ENCODE data around the gene RASGEF1C. TPM values are rescaled to one million over a fixed set of nuclear protein-coding genes. Genes with fewer than 3 reads are reported as not detected.

Gene RASGEF1C
- total RNA-seq, 1 experiment from 2014 or later, result not detected

DNA sequence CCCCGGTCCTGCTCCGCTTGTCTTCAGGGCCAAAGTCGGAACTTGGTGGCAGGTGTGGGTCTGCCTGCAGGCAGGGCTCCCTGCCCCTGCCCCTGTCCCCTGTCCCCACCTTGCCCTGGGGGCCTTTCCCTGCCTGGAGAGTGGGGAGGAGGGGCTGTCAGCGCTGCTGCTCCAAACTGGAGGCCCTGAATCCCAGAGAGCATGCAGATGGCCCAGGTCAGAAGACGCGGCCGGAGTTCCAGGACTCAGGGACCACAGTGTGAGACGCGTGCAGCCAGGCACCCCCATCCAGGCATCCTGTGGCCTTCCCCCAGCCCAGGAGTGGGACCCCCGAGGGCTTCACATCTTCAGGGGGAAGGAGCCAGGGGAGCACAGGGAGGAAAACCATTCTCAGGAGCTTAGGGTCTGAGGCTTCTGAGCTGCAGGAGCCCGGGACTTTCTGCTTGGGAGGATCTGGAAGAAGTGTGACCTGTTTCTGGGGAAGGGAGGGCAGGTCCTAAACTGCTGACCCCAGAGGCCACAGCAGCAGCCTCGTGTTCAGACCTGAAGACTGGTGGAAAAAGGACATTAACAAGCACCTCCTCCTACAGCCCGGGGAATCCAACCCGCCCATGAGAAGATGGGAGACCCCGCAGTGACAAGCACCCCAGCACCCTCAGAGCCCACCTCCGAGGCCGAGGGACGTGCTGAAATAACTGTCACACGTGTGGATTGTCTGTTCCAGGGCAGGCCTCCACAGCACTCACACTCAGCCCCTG lies 38.0 kb downstream of the RASGEF1C start:
- H3K27ac ChIP-seq, result no peak overlapping the region
- H3K9me3 ChIP-seq (replicated peaks), result no peaks in the 10 kb centered on the region
- no peak for DNase-seq (ENCODE audit: low read depth in 1 of 2, low spot score in 2 of 2)
- H3K27me3 ChIP-seq (replicated peaks), result no peaks in the 10 kb centered on the region
- H3K4me1 ChIP-seq (replicated peaks), result 0 out of 2 replicates have a peak, but pooled peaks cover 4% of the 10 kb centered on the region
- H3K36me3 ChIP-seq, result no peaks in the 10 kb centered on the region
- no peak overlapping the region for H3K4me3 ChIP-seq

GRCh38 chr5:180170106-180170809 lies 38.8 kb downstream of the RASGEF1C start:
- Histone ChIP-seq H3K27me3 (replicated peaks) (no peaks in the 10 kb centered on the region), H3K4me3 (no peak overlapping the region), H3K27ac (no peak overlapping the region), H3K4me1 (replicated peaks) (0 out of 2 replicates have a peak, but pooled peaks cover 4% of the 10 kb centered on the region), H3K9me3 (replicated peaks) (no peaks in the 10 kb centered on the region), H3K36me3 (no peaks in the 10 kb centered on the region)
- no peak for DNase-seq (ENCODE audit: low read depth in 1 of 2, low spot score in 2 of 2)

- no peak overlapping the region for H3K27ac ChIP-seq
- no peaks in the 10 kb centered on the region for H3K27me3 ChIP-seq (replicated peaks)
- no peak overlapping the region for H3K4me3 ChIP-seq
- no peak for DNase-seq (ENCODE audit: low read depth in 1 of 2, low spot score in 2 of 2)
- H3K9me3 ChIP-seq (replicated peaks), result no peaks in the 10 kb centered on the region
- H3K4me1 ChIP-seq (replicated peaks), result 0 out of 2 replicates have a peak, but pooled peaks cover 4% of the 10 kb centered on the region
- H3K36me3 ChIP-seq, result no peaks in the 10 kb centered on the region
These were observed 39.5 kb downstream of the RASGEF1C start for GRCh38 chr5:180169248-180170105.

DNA sequence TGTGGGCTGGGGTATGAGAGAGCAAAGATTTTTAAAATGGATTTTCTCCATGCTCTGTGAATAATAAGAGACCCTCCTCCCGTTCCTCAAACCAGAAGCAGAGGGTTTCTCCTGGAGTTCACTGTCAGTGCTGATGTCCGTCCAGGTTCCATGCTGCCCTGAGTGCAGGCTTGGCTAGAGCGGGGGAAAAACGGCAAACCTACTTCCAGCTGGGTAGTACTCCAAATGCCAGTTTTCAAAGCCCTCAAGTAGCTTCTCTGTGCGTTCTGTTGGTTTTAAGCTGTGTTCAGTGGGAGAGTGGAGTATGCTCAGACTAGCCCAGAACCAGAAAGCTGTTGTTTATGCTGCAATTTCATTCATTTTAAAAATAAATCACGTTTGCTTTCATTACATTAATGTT lies 40.3 kb downstream of the RASGEF1C start:
- Histone ChIP-seq H3K27ac (no peak overlapping the region), H3K36me3 (no peaks in the 10 kb centered on the region), H3K27me3 (replicated peaks) (no peaks in the 10 kb centered on the region), H3K4me3 (no peak overlapping the region), H3K4me1 (replicated peaks) (no peaks in the 10 kb centered on the region), H3K9me3 (replicated peaks) (no peaks in the 10 kb centered on the region)
- no peak for DNase-seq (ENCODE audit: low read depth in 1 of 2, low spot score in 2 of 2)

DNA sequence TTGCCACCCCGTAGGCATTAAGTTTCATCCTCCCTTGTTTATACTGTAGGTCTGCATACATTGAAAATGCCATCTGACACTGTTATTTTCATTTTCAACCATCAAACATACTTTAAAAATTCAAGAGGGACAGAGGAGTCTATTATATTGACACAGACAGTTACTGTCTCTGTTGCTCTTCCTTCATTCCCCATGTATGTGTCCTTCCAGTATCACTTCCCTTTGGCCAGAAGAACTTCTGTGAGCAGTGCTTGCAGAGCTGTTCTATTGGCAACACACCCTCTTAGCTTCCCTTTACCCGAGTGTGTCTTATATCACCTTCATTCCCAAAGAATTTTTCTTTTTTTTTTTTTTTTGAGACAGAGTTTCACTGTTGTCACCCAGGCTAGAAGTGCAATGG lies 42.8 kb downstream of the RASGEF1C start:
- H3K36me3 ChIP-seq, result no peaks in the 10 kb centered on the region
- no peak overlapping the region for H3K4me3 ChIP-seq
- H3K27ac ChIP-seq, result no peak overlapping the region
- no peak for DNase-seq (ENCODE audit: low read depth in 1 of 2, low spot score in 2 of 2)
- no peaks in the 10 kb centered on the region for H3K9me3 ChIP-seq (replicated peaks)
- H3K4me1 ChIP-seq (replicated peaks), result no peaks in the 10 kb centered on the region
- no peaks in the 10 kb centered on the region for H3K27me3 ChIP-seq (replicated peaks)

DNA sequence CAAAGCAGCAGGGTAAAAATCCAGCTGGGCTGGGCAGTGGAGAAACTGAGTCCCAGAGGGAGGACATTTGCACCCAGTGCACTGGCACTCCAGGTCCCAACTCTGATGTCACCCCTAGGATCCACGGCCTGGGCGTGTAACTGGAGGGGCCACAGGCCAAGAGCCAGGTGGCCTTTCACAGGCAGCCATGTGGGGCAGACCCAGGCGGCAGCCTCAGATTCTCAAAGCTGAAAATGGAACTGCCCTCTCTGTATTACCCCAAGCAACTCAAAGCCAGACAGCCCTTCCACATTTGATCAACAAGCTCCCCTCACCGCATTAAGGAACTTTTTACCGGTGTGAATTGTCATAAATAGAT lies 46.7 kb downstream of the RASGEF1C start:
- Histone ChIP-seq H3K36me3 (no peaks in the 10 kb centered on the region), H3K4me1 (replicated peaks) (no peaks in the 10 kb centered on the region), H3K9me3 (replicated peaks) (no peaks in the 10 kb centered on the region), H3K27ac (no peak overlapping the region), H3K27me3 (replicated peaks) (no peaks in the 10 kb centered on the region), H3K4me3 (no peak overlapping the region)
- DNase-seq (ENCODE audit: low read depth in 1 of 2, low spot score in 2 of 2), result no peak

DNA sequence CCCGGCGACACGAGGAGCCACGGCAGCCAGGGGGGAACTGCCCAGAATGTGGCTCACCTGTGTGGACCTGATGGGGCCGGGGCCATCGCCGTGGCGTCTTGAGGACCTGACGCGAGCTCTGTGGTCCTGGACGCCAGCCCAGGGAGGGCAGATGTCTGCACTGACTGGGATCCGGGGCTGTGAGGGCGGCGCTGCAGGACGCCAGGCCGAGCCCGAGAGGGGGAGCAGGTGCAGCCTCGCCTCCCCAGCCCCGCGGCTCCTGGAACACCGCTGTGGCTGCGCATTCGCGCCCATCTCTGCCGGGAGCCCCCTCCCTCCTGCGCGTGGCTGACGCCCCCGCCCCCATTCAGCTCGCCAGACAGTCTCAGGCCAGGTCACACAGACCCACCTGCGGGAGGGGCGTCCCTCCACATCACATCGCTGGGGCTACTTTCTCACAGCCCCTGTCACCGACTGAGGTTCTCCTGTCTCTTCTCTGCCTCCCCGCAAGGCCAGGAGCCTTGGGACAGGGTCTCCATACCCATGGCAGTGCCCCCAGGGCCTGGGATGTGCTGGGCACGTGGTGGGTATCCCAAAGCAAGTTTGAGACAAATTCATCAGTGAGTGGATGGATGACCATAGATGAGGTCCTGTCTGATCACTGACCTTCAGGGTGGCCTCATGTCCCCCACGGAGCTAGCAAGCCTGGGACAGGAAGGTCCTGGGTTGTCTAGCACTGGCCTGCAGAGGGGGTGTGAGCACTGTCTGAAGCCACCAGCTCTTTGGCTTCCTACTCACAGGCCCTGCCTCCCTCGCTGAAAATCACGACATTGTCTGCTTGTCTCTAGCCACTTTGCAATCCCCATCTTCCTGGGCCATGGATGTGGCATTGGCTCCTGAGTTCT lies 47.3 kb downstream of the RASGEF1C start:
- Histone ChIP-seq H3K36me3 (no peaks in the 10 kb centered on the region), H3K4me1 (replicated peaks) (no peaks in the 10 kb centered on the region), H3K4me3 (no peak overlapping the region), H3K27ac (no peak overlapping the region), H3K27me3 (replicated peaks) (no peaks in the 10 kb centered on the region), H3K9me3 (replicated peaks) (no peaks in the 10 kb centered on the region)
- peak in 1 of 2 experiments; percentile 49 for DNase-seq (ENCODE audit: low read depth in 1 of 2, low spot score in 2 of 2)

- Histone ChIP-seq H3K4me1 (replicated peaks) (no peaks in the 10 kb centered on the region), H3K27ac (no peak overlapping the region), H3K4me3 (no peak overlapping the region)
These were observed 48.2 kb downstream of the RASGEF1C start for GRCh38 chr5:180160789-180161188.

DNA sequence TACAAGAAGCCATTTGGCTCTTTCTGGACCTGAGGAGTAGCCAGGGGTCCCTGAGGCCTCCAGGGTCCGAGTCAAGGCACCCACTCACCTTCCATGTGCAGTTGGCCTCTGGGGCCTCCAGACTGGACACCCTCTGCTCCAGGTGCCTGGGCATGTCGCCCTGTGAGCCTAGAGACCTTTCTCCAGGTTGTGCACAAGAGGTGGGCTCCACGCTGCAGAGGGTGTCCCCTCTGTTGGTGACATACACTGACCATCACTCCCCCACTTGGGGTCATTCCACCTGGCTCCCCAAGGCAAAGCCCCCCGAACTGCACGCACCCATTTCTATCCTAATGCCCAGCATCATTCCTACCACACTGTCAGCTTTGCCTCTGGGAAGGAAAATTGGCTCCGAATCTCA lies 48.8 kb downstream of the RASGEF1C start:
- Histone ChIP-seq H3K4me3 (no peak overlapping the region), H3K9me3 (replicated peaks) (no peaks in the 10 kb centered on the region), H3K27me3 (replicated peaks) (no peaks in the 10 kb centered on the region), H3K27ac (no peak overlapping the region), H3K4me1 (replicated peaks) (no peaks in the 10 kb centered on the region), H3K36me3 (no peaks in the 10 kb centered on the region)
- DNase-seq (ENCODE audit: low read depth in 1 of 2, low spot score in 2 of 2), result no peak

More at GRCh38 chr5:180160789-180161188, 48.2 kb downstream of the RASGEF1C start:
- Histone ChIP-seq H3K9me3 (replicated peaks) (no peaks in the 10 kb centered on the region), H3K36me3 (no peaks in the 10 kb centered on the region), H3K27me3 (replicated peaks) (no peaks in the 10 kb centered on the region)
- DNase-seq (ENCODE audit: low read depth in 1 of 2, low spot score in 2 of 2), result no peak

GRCh38 chr5:180159756-180160155 lies 49.3 kb downstream of the RASGEF1C start:
- H3K4me3 ChIP-seq, result no peak overlapping the region
- H3K4me1 ChIP-seq (replicated peaks), result no peaks in the 10 kb centered on the region
- no peaks in the 10 kb centered on the region for H3K27me3 ChIP-seq (replicated peaks)
- H3K36me3 ChIP-seq, result no peaks in the 10 kb centered on the region
- H3K27ac ChIP-seq, result no peak overlapping the region
- no peaks in the 10 kb centered on the region for H3K9me3 ChIP-seq (replicated peaks)
- no peak for DNase-seq (ENCODE audit: low read depth in 1 of 2, low spot score in 2 of 2)

- Histone ChIP-seq H3K27me3 (replicated peaks) (no peaks in the 10 kb centered on the region), H3K4me3 (no peak overlapping the region)
These were observed 51.1 kb downstream of the RASGEF1C start for GRCh38 chr5:180157866-180158265.

DNA sequence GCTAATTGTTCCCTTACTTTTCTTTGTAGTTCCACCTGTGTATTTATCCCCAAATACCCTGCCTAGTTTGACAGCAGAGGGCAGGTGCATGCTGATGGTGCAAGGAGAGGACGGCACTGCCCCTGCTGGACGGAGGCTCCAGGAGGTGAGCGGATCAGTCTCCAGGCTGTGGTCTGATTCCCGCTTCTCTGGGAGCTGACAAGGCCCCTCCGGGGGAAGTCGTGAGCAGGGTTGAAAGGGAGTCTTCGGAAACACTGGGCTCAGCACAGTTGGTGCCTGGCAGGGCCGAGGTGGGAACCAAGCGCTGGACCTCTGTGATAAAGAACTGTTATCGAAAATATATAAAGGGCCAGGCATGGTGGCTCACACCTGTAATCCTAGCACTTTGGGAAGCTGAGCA lies 52.9 kb downstream of the RASGEF1C start:
- DNase-seq (ENCODE audit: low read depth in 1 of 2, low spot score in 2 of 2), result peak in 1 of 2 experiments; percentile 33
- Histone ChIP-seq H3K27ac (no peak overlapping the region), H3K9me3 (replicated peaks) (no peaks in the 10 kb centered on the region), H3K27me3 (replicated peaks) (no peaks in the 10 kb centered on the region), H3K4me3 (no peak overlapping the region), H3K4me1 (replicated peaks) (no peaks in the 10 kb centered on the region), H3K36me3 (no peaks in the 10 kb centered on the region)

More at GRCh38 chr5:180157866-180158265, 51.1 kb downstream of the RASGEF1C start:
- H3K9me3 ChIP-seq (replicated peaks), result no peaks in the 10 kb centered on the region
- no peaks in the 10 kb centered on the region for H3K36me3 ChIP-seq
- no peak for DNase-seq (ENCODE audit: low read depth in 1 of 2, low spot score in 2 of 2)
- H3K27ac ChIP-seq, result no peak overlapping the region
- no peaks in the 10 kb centered on the region for H3K4me1 ChIP-seq (replicated peaks)

DNA sequence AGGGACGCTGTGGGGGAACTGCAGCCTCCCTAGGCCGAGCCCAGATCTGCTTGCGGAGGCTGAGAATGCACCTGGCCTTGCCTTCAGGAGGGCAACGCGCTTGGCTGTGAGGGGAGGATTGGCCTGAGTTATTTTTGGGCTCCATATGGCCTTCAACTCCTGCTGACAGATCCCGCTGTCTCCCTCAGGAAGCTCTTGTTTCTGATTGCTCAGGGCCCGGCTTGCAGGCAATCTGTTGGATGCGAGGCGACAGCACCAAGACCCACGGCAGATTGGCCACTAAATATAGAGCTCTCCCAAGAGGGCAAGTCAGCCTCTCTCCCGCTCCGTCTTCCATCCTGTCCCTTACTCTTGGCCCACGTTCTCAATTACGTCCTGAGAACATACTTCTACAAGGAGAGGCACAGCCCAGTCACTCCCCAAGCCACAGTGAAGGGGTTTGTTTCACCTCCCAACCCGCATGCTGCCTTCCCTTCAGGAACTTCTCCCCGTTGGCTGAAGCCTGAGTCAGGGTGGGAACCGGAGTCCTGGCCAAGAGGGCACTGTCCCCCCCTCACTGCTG lies 53.6 kb downstream of the RASGEF1C start:
- peak in 1 of 2 experiments; percentile 39 for DNase-seq (ENCODE audit: low read depth in 1 of 2, low spot score in 2 of 2)
- Histone ChIP-seq H3K4me1 (replicated peaks) (no peaks in the 10 kb centered on the region), H3K36me3 (no peaks in the 10 kb centered on the region), H3K27me3 (replicated peaks) (no peaks in the 10 kb centered on the region), H3K9me3 (replicated peaks) (no peaks in the 10 kb centered on the region), H3K27ac (no peak overlapping the region), H3K4me3 (no peak overlapping the region)

All from SJSA1 (cell line).